Measurements from ENCODE around the gene RTKN2.
A peak's percentile ranks its signal among the peaks of the same experiment; 100 is the strongest.
"Not testable (repeated sequence)": the region's sequence is repeated elsewhere in the genome, so short reads cannot be mapped to it uniquely, and the experiment has no call there.

RTKN2 gene

GRCh38 chr10:62281348-62281747 lies 12.7 kb upstream of the RTKN2 start:
- not testable (repeated sequence) for H3K27ac ChIP-seq (ENCODE audit: low read depth, low read length); H3K4me3 ChIP-seq (ENCODE audit: low read depth, low read length); H3K27me3 ChIP-seq (ENCODE audit: control insufficient read depth, insufficient read depth, low read length); H3K9ac ChIP-seq (ENCODE audit: low read depth, low read length); H3K9me3 ChIP-seq (ENCODE audit: control insufficient read depth, insufficient read depth, low read length); H3K36me3 ChIP-seq (ENCODE audit: control insufficient read depth, insufficient read depth, low read length); H3K4me1 ChIP-seq (ENCODE audit: control insufficient read depth, insufficient read depth, low read length)

DNA sequence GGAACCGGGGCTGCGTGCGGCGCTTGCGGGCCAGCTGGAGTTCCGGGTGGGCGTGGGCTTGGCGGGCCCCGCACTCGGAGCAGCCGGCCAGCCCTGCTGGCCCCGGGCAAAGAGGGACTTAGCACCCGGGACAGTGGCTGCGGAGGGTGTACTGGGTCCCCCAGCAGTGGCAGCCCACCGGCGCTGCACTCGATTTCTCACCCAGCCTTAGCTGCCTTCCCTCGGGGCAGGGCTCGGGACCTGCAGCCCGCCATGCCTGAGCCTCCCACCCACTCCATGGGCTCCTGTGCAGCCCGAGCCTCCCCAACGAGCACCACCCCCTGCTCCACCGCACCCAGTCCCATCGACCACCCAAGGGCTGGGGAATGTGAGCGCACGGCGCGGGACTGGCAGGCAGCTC lies 11.7 kb upstream of the RTKN2 start:
- H3K4me3 ChIP-seq (ENCODE audit: low read depth, low read length); H3K9ac ChIP-seq (ENCODE audit: low read depth, low read length); H3K36me3 ChIP-seq (ENCODE audit: control insufficient read depth, insufficient read depth, low read length); H3K4me1 ChIP-seq (ENCODE audit: control insufficient read depth, insufficient read depth, low read length); H3K27ac ChIP-seq (ENCODE audit: low read depth, low read length); H3K27me3 ChIP-seq (ENCODE audit: control insufficient read depth, insufficient read depth, low read length); H3K9me3 ChIP-seq (ENCODE audit: control insufficient read depth, insufficient read depth, low read length): not testable (repeated sequence)

- Histone ChIP-seq H3K4me1 (ENCODE audit: control insufficient read depth, insufficient read depth, low read length) (no peaks in the 10 kb centered on the region), H3K9ac (ENCODE audit: low read depth, low read length) (no peak overlapping the region), H3K27me3 (ENCODE audit: control insufficient read depth, insufficient read depth, low read length) (no peaks in the 10 kb centered on the region), H3K27ac (ENCODE audit: low read depth, low read length) (no peak overlapping the region), H3K9me3 (ENCODE audit: control insufficient read depth, insufficient read depth, low read length) (no peaks in the 10 kb centered on the region), H3K4me3 (ENCODE audit: low read depth, low read length) (no peak overlapping the region), H3K36me3 (ENCODE audit: control insufficient read depth, insufficient read depth, low read length) (no peaks in the 10 kb centered on the region)
Measured at GRCh38 chr10:62278441-62278910, 9.8 kb upstream of the RTKN2 start.

- Histone ChIP-seq H3K4me3 (ENCODE audit: low read depth, low read length) (no peak overlapping the region), H3K36me3 (ENCODE audit: control insufficient read depth, insufficient read depth, low read length) (no peaks in the 10 kb centered on the region), H3K27me3 (ENCODE audit: control insufficient read depth, insufficient read depth, low read length) (no peaks in the 10 kb centered on the region), H3K9me3 (ENCODE audit: control insufficient read depth, insufficient read depth, low read length) (no peaks in the 10 kb centered on the region), H3K27ac (ENCODE audit: low read depth, low read length) (no peak overlapping the region), H3K9ac (ENCODE audit: low read depth, low read length) (no peak overlapping the region), H3K4me1 (ENCODE audit: control insufficient read depth, insufficient read depth, low read length) (no peaks in the 10 kb centered on the region)
Measured at GRCh38 chr10:62277971-62278370, 9.3 kb upstream of the RTKN2 start.

DNA sequence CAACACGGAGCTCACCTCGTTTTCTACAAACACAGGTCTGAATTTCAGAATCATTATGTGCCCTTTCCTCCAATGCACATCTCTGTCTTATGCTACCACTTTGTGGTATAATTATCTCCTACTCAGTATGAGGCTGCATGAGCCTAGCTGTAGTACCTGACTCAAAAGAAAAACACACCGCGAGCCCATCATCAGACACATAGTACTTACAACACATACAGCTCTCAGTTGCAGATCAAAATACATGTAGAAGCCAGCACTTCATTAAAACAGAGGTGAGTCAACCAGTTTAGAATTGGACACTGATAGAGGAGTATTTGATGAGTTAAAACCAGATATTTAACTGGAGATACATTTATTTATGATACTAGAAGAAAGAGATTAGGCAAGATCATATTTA lies 1.4 kb upstream of the RTKN2 start:
- Histone ChIP-seq H3K9ac (ENCODE audit: low read depth, low read length) (no peak overlapping the region), H3K4me1 (ENCODE audit: control insufficient read depth, insufficient read depth, low read length) (peaks cover 25% of the 10 kb centered on the region), H3K27ac (ENCODE audit: low read depth, low read length) (no peak overlapping the region), H3K4me3 (ENCODE audit: low read depth, low read length) (no peak overlapping the region), H3K27me3 (ENCODE audit: control insufficient read depth, insufficient read depth, low read length) (peaks cover 12% of the 10 kb centered on the region), H3K9me3 (ENCODE audit: control insufficient read depth, insufficient read depth, low read length) (no peaks in the 10 kb centered on the region), H3K36me3 (ENCODE audit: control insufficient read depth, insufficient read depth, low read length) (no peaks in the 10 kb centered on the region)

DNA sequence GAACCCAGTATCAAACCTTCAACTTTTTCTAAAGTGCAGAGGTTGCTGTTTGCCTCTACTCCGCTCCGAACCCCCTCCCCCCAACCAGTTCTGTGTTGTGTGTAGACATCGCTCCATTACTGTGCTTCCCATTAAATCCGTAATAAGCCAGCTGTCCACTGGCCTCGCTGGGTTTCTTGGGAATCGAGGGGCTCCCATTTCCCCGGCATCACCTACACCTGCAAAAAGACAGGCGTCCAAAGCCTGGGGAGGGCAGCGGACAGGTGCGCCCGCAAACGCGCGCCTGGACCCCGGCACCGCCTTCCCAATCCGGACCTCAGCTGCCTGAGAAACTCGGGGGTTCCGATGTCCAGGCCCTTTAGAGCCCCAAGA lies 631 bp downstream of the RTKN2 start:
- H3K9ac ChIP-seq (ENCODE audit: low read depth, low read length), result peak overlapping the region; percentile 87

DNA sequence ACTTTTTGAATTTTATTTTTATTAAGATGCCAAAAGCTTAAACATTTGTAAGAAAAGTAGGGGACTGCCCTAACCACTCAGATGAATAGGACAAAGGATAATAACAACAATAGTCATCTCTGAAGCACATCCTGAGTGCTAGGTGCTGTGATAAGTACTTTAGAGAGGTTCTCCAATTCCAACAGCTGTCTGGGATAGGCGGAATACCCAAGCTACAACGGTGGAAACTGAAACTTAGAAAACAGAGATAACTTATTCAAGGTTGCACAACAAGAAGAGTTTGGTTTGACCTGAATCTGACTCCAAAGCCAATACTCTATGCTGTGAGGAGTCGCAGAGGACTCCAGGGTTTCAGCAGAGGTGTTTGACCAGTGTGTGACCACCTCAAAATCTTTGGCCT lies 2.0 kb downstream of the RTKN2 start:
- H3K9ac ChIP-seq (ENCODE audit: low read depth, low read length), result no peak overlapping the region
- H3K9me3 ChIP-seq (ENCODE audit: control insufficient read depth, insufficient read depth, low read length), result no peaks in the 10 kb centered on the region
- peaks cover 33% of the 10 kb centered on the region for H3K4me1 ChIP-seq (ENCODE audit: control insufficient read depth, insufficient read depth, low read length)
- H3K27ac ChIP-seq (ENCODE audit: low read depth, low read length), result no peak overlapping the region
- H3K27me3 ChIP-seq (ENCODE audit: control insufficient read depth, insufficient read depth, low read length), result peaks cover 12% of the 10 kb centered on the region
- peak overlapping the region; percentile 97 for H3K4me3 ChIP-seq (ENCODE audit: low read depth, low read length)
- H3K36me3 ChIP-seq (ENCODE audit: control insufficient read depth, insufficient read depth, low read length), result peaks cover 15% of the 10 kb centered on the region

More for the DNA sequence above, 631 bp downstream of the RTKN2 start:
- Histone ChIP-seq H3K36me3 (ENCODE audit: control insufficient read depth, insufficient read depth, low read length) (0 out of 2 replicates have a peak, but pooled peaks cover 1% of the 10 kb centered on the region), H3K9me3 (ENCODE audit: control insufficient read depth, insufficient read depth, low read length) (no peaks in the 10 kb centered on the region), H3K4me1 (ENCODE audit: control insufficient read depth, insufficient read depth, low read length) (peaks cover 33% of the 10 kb centered on the region), H3K27ac (ENCODE audit: low read depth, low read length) (peak overlapping the region; percentile 91), H3K4me3 (ENCODE audit: low read depth, low read length) (peak overlapping the region; percentile 97), H3K27me3 (ENCODE audit: control insufficient read depth, insufficient read depth, low read length) (peaks cover 12% of the 10 kb centered on the region)

- H3K9me3 ChIP-seq (ENCODE audit: control insufficient read depth, insufficient read depth, low read length), result no peaks in the 10 kb centered on the region
- peaks cover 17% of the 10 kb centered on the region for H3K36me3 ChIP-seq (ENCODE audit: control insufficient read depth, insufficient read depth, low read length)
- peaks cover 33% of the 10 kb centered on the region for H3K4me1 ChIP-seq (ENCODE audit: control insufficient read depth, insufficient read depth, low read length)
- no peak overlapping the region for H3K27ac ChIP-seq (ENCODE audit: low read depth, low read length)
- no peak overlapping the region; the same call in 1 of the 2 replicates for H3K4me3 ChIP-seq (ENCODE audit: low read depth, low read length)
- no peak overlapping the region for H3K9ac ChIP-seq (ENCODE audit: low read depth, low read length)
- H3K27me3 ChIP-seq (ENCODE audit: control insufficient read depth, insufficient read depth, low read length), result peaks cover 12% of the 10 kb centered on the region
Measured at GRCh38 chr10:62266147-62266546, 2.5 kb downstream of the RTKN2 start.

DNA sequence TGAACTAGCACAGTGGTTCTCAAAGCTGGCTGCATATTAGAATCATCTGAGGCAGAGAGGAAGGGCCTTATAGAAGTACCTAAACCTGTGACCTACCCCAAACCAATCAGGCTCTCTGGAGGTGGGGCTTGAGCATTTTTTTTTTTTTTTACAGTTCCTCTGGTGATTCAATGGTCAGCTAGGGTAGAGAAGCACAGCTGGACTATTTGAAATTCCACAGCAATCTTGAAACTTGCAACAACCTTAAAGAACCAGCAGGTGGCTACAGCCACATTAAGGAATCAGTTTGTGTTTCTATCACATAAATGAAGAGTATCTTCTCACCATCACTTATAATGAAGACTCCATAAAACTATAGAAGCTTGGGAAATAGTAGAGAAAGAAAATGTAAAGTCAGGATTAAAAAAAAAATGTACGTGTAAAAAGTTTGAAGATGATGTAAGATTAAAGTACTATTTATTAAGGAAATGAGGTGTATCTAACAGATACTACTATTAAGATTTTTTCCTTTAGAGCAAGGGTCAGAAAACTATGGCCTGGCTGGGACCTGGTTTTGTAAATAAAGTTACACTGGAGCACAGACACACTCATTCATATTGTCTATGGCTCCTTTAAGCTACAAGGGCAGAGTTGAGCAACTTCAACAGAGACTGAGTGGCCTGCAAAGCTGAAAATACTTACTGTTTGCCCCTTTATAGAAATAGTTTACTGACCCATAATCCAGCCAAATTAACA lies 3.8 kb downstream of the RTKN2 start:
- H3K9me3 ChIP-seq (ENCODE audit: control insufficient read depth, insufficient read depth, low read length), result no peaks in the 10 kb centered on the region
- peaks cover 29% of the 10 kb centered on the region for H3K36me3 ChIP-seq (ENCODE audit: control insufficient read depth, insufficient read depth, low read length)
- no peak overlapping the region for H3K9ac ChIP-seq (ENCODE audit: low read depth, low read length)
- H3K4me3 ChIP-seq (ENCODE audit: low read depth, low read length), result no peak overlapping the region
- H3K27ac ChIP-seq (ENCODE audit: low read depth, low read length), result no peak overlapping the region
- peaks cover 5% of the 10 kb centered on the region for H3K27me3 ChIP-seq (ENCODE audit: control insufficient read depth, insufficient read depth, low read length)
- peaks cover 33% of the 10 kb centered on the region for H3K4me1 ChIP-seq (ENCODE audit: control insufficient read depth, insufficient read depth, low read length)

GRCh38 chr10:62264126-62264525 lies 4.5 kb downstream of the RTKN2 start:
- Histone ChIP-seq H3K27ac (ENCODE audit: low read depth, low read length) (no peak overlapping the region), H3K4me3 (ENCODE audit: low read depth, low read length) (no peak overlapping the region), H3K27me3 (ENCODE audit: control insufficient read depth, insufficient read depth, low read length) (no peaks in the 10 kb centered on the region), H3K9me3 (ENCODE audit: control insufficient read depth, insufficient read depth, low read length) (no peaks in the 10 kb centered on the region), H3K4me1 (ENCODE audit: control insufficient read depth, insufficient read depth, low read length) (peaks cover 30% of the 10 kb centered on the region), H3K36me3 (ENCODE audit: control insufficient read depth, insufficient read depth, low read length) (peaks cover 37% of the 10 kb centered on the region), H3K9ac (ENCODE audit: low read depth, low read length) (no peak overlapping the region)

DNA sequence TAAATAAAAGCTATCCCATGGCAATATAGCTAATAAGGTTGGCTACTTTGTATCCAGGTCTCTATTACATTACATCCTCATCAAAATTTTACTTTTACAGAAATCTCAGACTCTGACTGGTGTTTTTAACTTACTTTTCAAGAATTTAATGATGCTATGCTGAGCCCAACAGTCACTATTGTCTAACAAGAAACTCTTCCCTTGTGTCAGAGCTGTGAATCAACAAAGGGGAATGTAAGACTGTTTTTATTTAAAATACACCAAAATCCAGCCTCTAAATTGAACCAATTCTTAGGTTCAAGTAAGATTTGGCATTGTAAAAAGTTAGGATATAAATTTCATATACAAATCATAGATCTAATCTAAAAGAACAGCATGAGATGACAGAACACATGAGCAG lies 7.0 kb downstream of the RTKN2 start:
- Histone ChIP-seq H3K9ac (ENCODE audit: low read depth, low read length) (no peak overlapping the region), H3K4me1 (ENCODE audit: control insufficient read depth, insufficient read depth, low read length) (peaks cover 18% of the 10 kb centered on the region), H3K36me3 (ENCODE audit: control insufficient read depth, insufficient read depth, low read length) (peaks cover 51% of the 10 kb centered on the region), H3K27ac (ENCODE audit: low read depth, low read length) (no peak overlapping the region), H3K4me3 (ENCODE audit: low read depth, low read length) (no peak overlapping the region), H3K9me3 (ENCODE audit: control insufficient read depth, insufficient read depth, low read length) (no peaks in the 10 kb centered on the region), H3K27me3 (ENCODE audit: control insufficient read depth, insufficient read depth, low read length) (no peaks in the 10 kb centered on the region)

Measured in HUES48 (cell line).